Measurements from ENCODE around the gene MESP1.

GRCh38 chr15:89740137-89740536 is 10.9 kb downstream of the MESP1 start:
- peak; percentile 90 to 95 (median 92) for TF ChIP-seq CTCF (IDR thresholded peaks at IDR 0.05)
- TF ChIP-seq POLR2A (IDR thresholded peaks at IDR 0.05): no peak
